Endothelial cell (in vitro differentiated cells): ENCODE data around the gene TANK. TPM values are rescaled to one million over a fixed set of nuclear protein-coding genes. Genes with fewer than 3 reads are reported as not detected.
"Not testable (repeated sequence)": the region's sequence is repeated elsewhere in the genome, so short reads cannot be mapped to it uniquely, and the experiment has no call there.

Experiments used
- DNase-seq: peaks from one replicate; pipeline ENCODE4 v3.0.0; 2021; ENCODE audit warnings: low spot score
- H3K27ac Mint-ChIP-seq: one replicate; pipeline ENCODE4 v1.8.0; 2021; ENCODE audit warnings: mixed read lengths, inconsistent platforms; ENCODE audit not compliant: unreplicated experiment
- H3K27me3 Mint-ChIP-seq: one replicate; pipeline ENCODE4 v1.8.0; 2021; ENCODE audit warnings: mild to moderate bottlenecking, moderate library complexity, mixed read lengths, inconsistent platforms; ENCODE audit not compliant: unreplicated experiment
- H3K36me3 Mint-ChIP-seq: one replicate; pipeline ENCODE4 v1.8.0; 2021; ENCODE audit warnings: mild to moderate bottlenecking, low read depth, mixed read lengths, inconsistent platforms; ENCODE audit not compliant: unreplicated experiment
- H3K4me1 Mint-ChIP-seq: one replicate; pipeline ENCODE4 v1.8.0; 2021; ENCODE audit warnings: mild to moderate bottlenecking, mixed read lengths, inconsistent platforms; ENCODE audit not compliant: unreplicated experiment
- H3K4me3 Mint-ChIP-seq: one replicate; pipeline ENCODE4 v1.8.0; 2021; ENCODE audit warnings: mild to moderate bottlenecking, mixed read lengths, inconsistent platforms; ENCODE audit not compliant: unreplicated experiment
- H3K9me3 Mint-ChIP-seq: one replicate; pipeline ENCODE4 v1.8.0; 2021; ENCODE audit warnings: mixed read lengths, inconsistent platforms; ENCODE audit not compliant: unreplicated experiment
- CTCF ChIP-seq: fragments of 200-600 bp; sonication (generic); IDR thresholded peaks from one replicate; pipeline ENCODE4 v1.5.0; 2021; ENCODE audit warnings: antibody characterized with exemption; ENCODE audit not compliant: unreplicated experiment
- total RNA-seq: library from RNA; stranded (reverse); fragmentation: NEBNext Ultra II Directional; extraction: Animal tissue kit (Norgen Biotek cat#: 25700); gene quantifications from one replicate; pipeline ENCODE4 v1.2.1, GENCODE V29; 2021; ENCODE audit not compliant: unreplicated experiment

TANK gene
- total RNA-seq, 1 donor from 2014 or later, result 40.8 TPM

GRCh38 chr2:161178756-161179155, 18.5 kb downstream of the TANK start:
- peak overlapping the region; percentile 53 for H3K27ac Mint-ChIP-seq
- DNase-seq, result no peak
- H3K36me3 Mint-ChIP-seq, result peaks cover 12% of the 10 kb centered on the region
- H3K9me3 Mint-ChIP-seq, result no peaks in the 10 kb centered on the region
- H3K4me3 Mint-ChIP-seq, result no peak overlapping the region
- H3K27me3 Mint-ChIP-seq, result peaks cover 1% of the 10 kb centered on the region
- no peaks in the 10 kb centered on the region for H3K4me1 Mint-ChIP-seq
- TF ChIP-seq CTCF, result no peak

GRCh38 chr2:161190050-161190449, 29.8 kb downstream of the TANK start:
- Mint-ChIP-seq H3K36me3 (no peaks in the 10 kb centered on the region), H3K4me1 (peaks cover 3% of the 10 kb centered on the region), H3K27me3 (no peaks in the 10 kb centered on the region), H3K4me3 (no peak overlapping the region), H3K27ac (no peak overlapping the region), H3K9me3 (no peaks in the 10 kb centered on the region)
- no peak for TF ChIP-seq CTCF
- DNase-seq, result no peak

GRCh38 chr2:161195602-161196001, 35.4 kb downstream of the TANK start:
- H3K27ac Mint-ChIP-seq, H3K4me3 Mint-ChIP-seq, H3K4me1 Mint-ChIP-seq, H3K9me3 Mint-ChIP-seq, H3K36me3 Mint-ChIP-seq, DNase-seq, H3K27me3 Mint-ChIP-seq: not testable (repeated sequence)

- H3K27me3 Mint-ChIP-seq, result peaks cover 2% of the 10 kb centered on the region
- no peaks in the 10 kb centered on the region for H3K9me3 Mint-ChIP-seq
- H3K4me1 Mint-ChIP-seq, result peaks cover 3% of the 10 kb centered on the region
- H3K27ac Mint-ChIP-seq, result no peak overlapping the region
- no peak overlapping the region for H3K4me3 Mint-ChIP-seq
- TF ChIP-seq CTCF, result no peak
- DNase-seq, result no peak
- peaks cover 6% of the 10 kb centered on the region for H3K36me3 Mint-ChIP-seq
Observed at GRCh38 chr2:161199912-161200701, 39.9 kb downstream of the TANK start.

GRCh38 chr2:161204846-161205245, 44.6 kb downstream of the TANK start:
- H3K4me3 Mint-ChIP-seq, result no peak overlapping the region
- H3K4me1 Mint-ChIP-seq, result peaks cover 9% of the 10 kb centered on the region
- H3K36me3 Mint-ChIP-seq, result no peaks in the 10 kb centered on the region
- no peak for TF ChIP-seq CTCF
- no peak for DNase-seq
- no peaks in the 10 kb centered on the region for H3K27me3 Mint-ChIP-seq
- H3K9me3 Mint-ChIP-seq, result no peaks in the 10 kb centered on the region
- no peak overlapping the region for H3K27ac Mint-ChIP-seq
